MM.1S (cell line): ENCODE data around the gene PPP1R8.

Source experiments
- DNase-seq: peaks from one replicate; pipeline ENCODE4 v3.0.0-alpha.2; 2015
- H2AFZ ChIP-seq: fragments of 300-600 bp; sonication (generic); 2 replicates; pipeline ENCODE4 v1.6.0; 2016; ENCODE audit warnings: antibody characterized with exemption, low read length
- H3F3A ChIP-seq: fragments of 300-600 bp; sonication (generic); 2 replicates; pipeline ENCODE4 v1.6.1; 2016; ENCODE audit warnings: mild to moderate bottlenecking, antibody characterized with exemption, low read length, moderate library complexity, mixed read lengths; ENCODE audit not compliant: insufficient read depth
- H3K27ac ChIP-seq: fragments of 300-600 bp; sonication (generic); 2 replicates; pipeline ENCODE4 v1.5.1; 2016; ENCODE audit warnings: mild to moderate bottlenecking, low read length
- H3K27me3 ChIP-seq: fragments of 300-600 bp; sonication (generic); replicated peaks from 2 replicates; pipeline ENCODE4 v1.6.0; 2016; ENCODE audit warnings: low read length; ENCODE audit not compliant: insufficient read depth
- H3K36me3 ChIP-seq: fragments of 300-600 bp; sonication (generic); replicated peaks from 2 replicates; pipeline ENCODE4 v1.6.1; 2016; ENCODE audit warnings: mild to moderate bottlenecking, low read length, mixed read lengths; ENCODE audit not compliant: insufficient read depth
- H3K4me1 ChIP-seq: fragments of 300-600 bp; sonication (generic); 2 replicates; pipeline ENCODE4 v1.6.1; 2016; ENCODE audit warnings: low read length, mixed read lengths
- H3K4me2 ChIP-seq: fragments of 300-600 bp; sonication (generic); 2 replicates; pipeline ENCODE4 v1.6.0; 2016; ENCODE audit warnings: low read depth, low read length
- H3K4me3 ChIP-seq: fragments of 300-600 bp; sonication (generic); 2 replicates; pipeline ENCODE4 v1.5.1; 2016; ENCODE audit warnings: low read length, mixed read lengths
- H3K79me2 ChIP-seq: fragments of 300-600 bp; sonication (generic); 2 replicates; pipeline ENCODE4 v1.6.1; 2016; ENCODE audit warnings: mixed run types, low read length, mixed read lengths
- H3K9ac ChIP-seq: fragments of 300-600 bp; sonication (generic); 2 replicates; pipeline ENCODE4 v1.6.1; 2016; ENCODE audit warnings: low read length, mixed read lengths
- H3K9me2 ChIP-seq: fragments of 300-600 bp; sonication (generic); replicated peaks from 2 replicates; pipeline ENCODE4 v1.6.1; 2016; ENCODE audit warnings: mild to moderate bottlenecking, low read length, mixed read lengths; ENCODE audit not compliant: insufficient read depth
- H3K9me3 ChIP-seq: fragments of 300-600 bp; sonication (generic); replicated peaks from 2 replicates; pipeline ENCODE4 v1.6.1; 2016; ENCODE audit warnings: mild to moderate bottlenecking, low read length, mixed read lengths; ENCODE audit not compliant: insufficient read depth
- H4K20me1 ChIP-seq: fragments of 300-600 bp; sonication (generic); 2 replicates; pipeline ENCODE4 v1.6.1; 2016; ENCODE audit warnings: mild to moderate bottlenecking, low read length, moderate library complexity, mixed read lengths; ENCODE audit not compliant: insufficient read depth
- EZH2 ChIP-seq: fragments of 300-600 bp; sonication (generic); optimal IDR thresholded peaks from 2 replicates; pipeline ENCODE3; 2017; ENCODE audit warnings: low read depth, mild to moderate bottlenecking, antibody characterized with exemption, low read length, mixed read lengths
- EZH2phosphoT487 ChIP-seq: fragments of 300-600 bp; sonication (generic); IDR thresholded peaks from 2 replicates; pipeline ENCODE4 v1.6.1; 2018; ENCODE audit warnings: antibody characterized with exemption, low read length
- TF ChIP-seq, protein P1 (sequence below): fragments of 300-600 bp; sonication (generic); IDR thresholded peaks from 2 replicates; pipeline ENCODE4 v1.5.1; 2016; ENCODE audit warnings: antibody characterized with exemption, low read length, mixed read lengths

PPP1R8 gene

DNA sequence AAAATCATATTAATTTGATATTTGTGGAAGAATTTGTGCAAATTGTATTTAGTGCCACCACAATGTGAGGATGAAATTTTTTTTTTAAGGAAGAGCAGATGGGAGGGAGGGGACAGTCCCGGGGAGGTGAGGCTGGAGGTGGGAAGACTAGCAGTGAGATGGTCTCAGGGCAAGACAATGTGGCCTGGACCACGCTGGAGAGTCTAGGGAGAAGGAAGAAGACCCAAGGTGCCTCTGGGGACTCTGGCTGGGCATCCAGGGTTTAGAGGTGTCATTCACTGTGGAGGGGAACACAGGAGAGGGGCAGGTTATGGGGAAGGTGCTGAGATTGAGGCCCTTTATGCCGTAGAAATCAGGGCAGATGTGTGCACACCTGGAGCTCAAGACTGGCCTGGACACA is 31.4 kb downstream of the PPP1R8 start:
- DNase-seq, result no peak
- Histone ChIP-seq H3K27me3 (no peaks in the 10 kb centered on the region), H3K4me3 (no peak overlapping the region), H3K9me3 (no peaks in the 10 kb centered on the region), H3K79me2 (no peaks in the 10 kb centered on the region), H3F3A (no peaks in the 10 kb centered on the region), H2AFZ (no peak overlapping the region), H3K27ac (no peak overlapping the region), H4K20me1 (no peaks in the 10 kb centered on the region), H3K4me1 (no peaks in the 10 kb centered on the region), H3K4me2 (no peak overlapping the region), H3K36me3 (no peaks in the 10 kb centered on the region), H3K9ac (no peak overlapping the region), H3K9me2 (no peaks in the 10 kb centered on the region)
- TF ChIP-seq, protein P1, sequence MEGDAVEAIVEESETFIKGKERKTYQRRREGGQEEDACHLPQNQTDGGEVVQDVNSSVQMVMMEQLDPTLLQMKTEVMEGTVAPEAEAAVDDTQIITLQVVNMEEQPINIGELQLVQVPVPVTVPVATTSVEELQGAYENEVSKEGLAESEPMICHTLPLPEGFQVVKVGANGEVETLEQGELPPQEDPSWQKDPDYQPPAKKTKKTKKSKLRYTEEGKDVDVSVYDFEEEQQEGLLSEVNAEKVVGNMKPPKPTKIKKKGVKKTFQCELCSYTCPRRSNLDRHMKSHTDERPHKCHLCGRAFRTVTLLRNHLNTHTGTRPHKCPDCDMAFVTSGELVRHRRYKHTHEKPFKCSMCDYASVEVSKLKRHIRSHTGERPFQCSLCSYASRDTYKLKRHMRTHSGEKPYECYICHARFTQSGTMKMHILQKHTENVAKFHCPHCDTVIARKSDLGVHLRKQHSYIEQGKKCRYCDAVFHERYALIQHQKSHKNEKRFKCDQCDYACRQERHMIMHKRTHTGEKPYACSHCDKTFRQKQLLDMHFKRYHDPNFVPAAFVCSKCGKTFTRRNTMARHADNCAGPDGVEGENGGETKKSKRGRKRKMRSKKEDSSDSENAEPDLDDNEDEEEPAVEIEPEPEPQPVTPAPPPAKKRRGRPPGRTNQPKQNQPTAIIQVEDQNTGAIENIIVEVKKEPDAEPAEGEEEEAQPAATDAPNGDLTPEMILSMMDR, result no peak
- TF ChIP-seq EZH2phosphoT487 (no peak), EZH2 (no peak)

DNA sequence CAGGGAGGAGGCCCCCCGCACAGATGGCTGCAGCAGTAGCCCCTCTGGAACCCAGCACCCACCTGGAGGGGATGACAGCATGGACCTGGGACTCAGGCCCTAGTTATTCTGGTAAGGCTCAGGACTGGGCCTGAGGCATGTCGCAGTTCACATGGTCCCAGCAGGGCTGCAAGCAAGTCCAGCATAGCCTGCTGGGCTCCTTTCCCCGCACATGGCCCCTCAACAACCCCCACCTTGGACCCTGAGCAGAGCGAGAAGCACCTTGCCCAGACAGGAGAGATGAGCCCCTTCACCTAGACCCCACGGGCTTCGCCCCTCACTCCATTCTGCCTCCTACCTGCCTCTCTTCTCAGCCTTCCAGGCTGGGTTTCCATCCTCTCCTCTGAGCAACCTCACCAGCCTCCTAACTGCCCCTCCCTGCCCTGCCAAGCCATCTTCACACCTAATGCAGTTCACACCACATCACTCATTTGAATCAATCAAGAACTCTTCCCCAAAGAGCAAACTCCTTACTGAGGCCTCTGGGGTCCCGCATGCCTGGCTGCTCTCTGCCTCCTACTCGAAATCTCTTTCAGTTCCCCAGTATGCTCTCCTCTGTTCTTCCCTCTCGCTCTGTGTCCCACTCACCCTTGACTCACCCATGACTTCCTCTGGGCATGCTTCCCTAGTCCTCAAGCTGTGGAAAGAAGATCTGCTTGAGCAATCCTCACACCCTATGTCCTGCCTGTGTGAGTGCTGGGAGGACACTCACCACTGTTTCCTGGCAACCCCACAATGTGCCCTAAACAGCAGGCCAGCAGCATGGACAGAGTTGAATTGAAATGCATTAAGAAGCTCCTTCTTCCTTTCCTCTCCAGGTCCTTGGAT is 32.3 kb downstream of the PPP1R8 start:
- Histone ChIP-seq H3K4me3 (no peak overlapping the region), H3K9ac (no peak overlapping the region), H3K36me3 (no peaks in the 10 kb centered on the region), H3K4me2 (no peak overlapping the region), H3K79me2 (no peaks in the 10 kb centered on the region), H3K9me3 (no peaks in the 10 kb centered on the region), H4K20me1 (no peaks in the 10 kb centered on the region), H3K9me2 (no peaks in the 10 kb centered on the region), H3K27me3 (no peaks in the 10 kb centered on the region), H3K4me1 (no peaks in the 10 kb centered on the region), H3F3A (no peaks in the 10 kb centered on the region), H3K27ac (no peak overlapping the region), H2AFZ (no peak overlapping the region; the same call in 1 of the 2 replicates)
- no peak for DNase-seq
- TF ChIP-seq EZH2phosphoT487 (no peak), EZH2 (no peak)
- TF ChIP-seq, protein P1, result no peak

DNA sequence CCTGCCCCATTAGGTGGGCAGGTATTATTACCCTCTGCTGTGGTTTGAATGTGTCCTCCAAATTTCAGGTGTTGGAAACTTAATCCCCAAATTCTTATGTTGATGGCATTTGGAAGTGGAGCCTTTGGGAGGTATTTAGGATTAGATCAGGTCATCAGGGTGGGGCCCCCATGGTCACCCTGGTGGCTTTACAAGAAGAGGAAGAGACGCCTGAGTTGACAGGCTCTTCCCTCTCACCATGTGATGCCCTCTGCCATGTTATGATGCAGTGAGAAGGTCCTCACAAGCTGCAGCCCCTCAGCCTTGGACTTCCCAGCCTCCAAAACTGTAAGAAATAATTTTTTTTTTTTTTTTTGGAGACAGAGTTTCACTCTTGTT is 32.9 kb downstream of the PPP1R8 start:
- Histone ChIP-seq H4K20me1 (no peaks in the 10 kb centered on the region), H2AFZ (no peak overlapping the region; the same call in 1 of the 2 replicates), H3K27ac (no peak overlapping the region), H3K4me1 (no peaks in the 10 kb centered on the region), H3K4me3 (no peak overlapping the region), H3K9me2 (no peaks in the 10 kb centered on the region), H3K4me2 (no peak overlapping the region), H3K9me3 (no peaks in the 10 kb centered on the region), H3K36me3 (no peaks in the 10 kb centered on the region), H3K79me2 (no peaks in the 10 kb centered on the region), H3K9ac (no peak overlapping the region), H3F3A (no peaks in the 10 kb centered on the region), H3K27me3 (no peaks in the 10 kb centered on the region)
- TF ChIP-seq EZH2, result no peak
- TF ChIP-seq, protein P1, result no peak
- no peak for TF ChIP-seq EZH2phosphoT487
- no peak for DNase-seq
